ENCODE data around the gene TNMD.

- no peak for TF ChIP-seq POLR2A (IDR thresholded peaks at IDR 0.05; ENCODE audit: extremely low read depth, insufficient read length)
- TF ChIP-seq CTCF (IDR thresholded peaks at IDR 0.05; ENCODE audit: low read depth, low read length), result no peak
Observed at GRCh38 chrX:100591256-100592051, 6.7 kb downstream of the TNMD start.
